ENCODE measurements around the gene ALKBH2.

DNA sequence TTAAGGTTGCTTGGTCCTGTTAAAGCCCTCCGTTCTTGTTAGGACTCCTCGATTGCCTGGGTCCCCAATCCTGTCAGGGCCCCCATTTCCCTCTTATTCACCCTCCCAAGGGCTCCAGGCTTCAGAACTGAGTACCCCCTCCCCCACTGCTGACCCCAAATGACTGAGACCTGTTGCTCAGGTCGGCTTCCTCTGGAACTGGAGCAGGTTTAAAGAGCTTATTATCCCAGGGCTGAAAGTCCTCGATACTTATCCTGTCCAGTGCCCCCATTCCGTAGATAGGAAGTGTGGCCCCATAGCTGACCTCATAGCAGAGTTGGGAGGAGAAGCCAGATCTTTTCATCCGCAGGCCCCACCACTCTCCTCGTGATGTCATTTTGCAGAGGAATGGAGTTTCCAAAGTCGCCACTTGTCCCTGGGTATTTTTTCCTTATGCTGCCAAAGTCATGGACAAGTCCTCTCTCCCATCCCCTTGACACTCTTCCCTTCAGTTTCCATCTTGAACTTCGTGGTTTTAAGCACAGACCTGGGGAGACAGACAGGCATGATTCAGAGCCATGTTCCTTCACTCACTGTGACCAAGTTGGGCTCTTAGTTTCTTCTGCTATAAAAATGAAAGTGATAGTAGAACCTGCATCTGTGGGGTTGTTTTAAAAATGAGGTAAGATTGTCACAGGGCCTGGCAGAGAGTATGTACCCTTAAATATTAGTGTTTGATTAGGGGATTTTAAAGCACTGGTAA lies 39.7 kb downstream of the ALKBH2 start:
- no peak for TF ChIP-seq POLR2A (IDR thresholded peaks at IDR 0.05)
- no peak for TF ChIP-seq CTCF (IDR thresholded peaks at IDR 0.05)
